Bone marrow (tissue), 2 donors: ENCODE measurements around the gene B3GNT7.
"Not testable (repeated sequence)": the region's sequence is repeated elsewhere in the genome, so short reads cannot be mapped to it uniquely, and the experiment has no call there.

Source experiments
- DNase-seq, 2 donors: peaks; one replicate each; lab custom pipeline; 2025; lab: John Stamatoyannopoulos, UW

The B3GNT7 gene

DNA sequence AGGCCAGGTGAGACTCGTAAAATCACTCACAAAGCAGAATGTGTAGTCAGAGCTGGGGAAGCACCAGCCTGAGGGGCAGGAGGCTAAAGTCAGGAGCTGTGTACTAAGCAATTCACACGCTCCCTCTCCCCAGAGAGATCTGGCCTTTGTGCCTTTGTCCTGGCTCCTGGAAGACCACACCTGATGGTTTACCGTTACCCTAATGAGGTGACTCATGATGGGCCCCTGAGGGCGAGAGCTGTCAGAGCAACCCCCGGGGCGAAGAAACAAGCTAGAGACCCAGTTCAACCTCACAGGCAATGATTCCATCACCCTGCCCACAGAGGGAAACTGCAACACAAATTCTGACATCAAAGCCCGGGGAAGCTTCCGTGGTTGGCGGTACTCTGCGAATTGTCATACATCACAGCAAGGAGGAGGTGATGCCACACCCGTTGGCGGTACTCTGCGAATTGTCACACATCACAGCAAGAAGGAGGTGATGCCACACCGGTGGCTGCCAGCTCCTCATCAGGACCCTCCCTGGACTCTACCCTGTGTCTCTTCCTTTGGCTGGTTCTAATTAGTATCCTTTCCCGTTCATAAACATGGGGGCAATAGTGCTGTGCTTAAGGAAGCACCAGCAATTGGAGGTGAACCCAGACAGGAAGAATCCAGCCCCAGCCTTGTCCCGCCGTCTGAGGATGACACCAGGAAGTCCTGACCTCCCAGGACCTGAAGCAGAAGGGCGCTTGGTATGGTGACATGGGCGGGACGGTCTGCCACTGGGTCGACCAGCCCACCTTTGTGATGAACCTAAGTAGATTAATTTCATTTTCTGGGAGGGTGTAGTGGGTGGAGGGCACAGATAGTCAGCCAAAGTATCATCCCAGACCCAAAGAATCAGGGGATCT is 30.5 kb downstream of the B3GNT7 start:
- no peak for DNase-seq

- no peak for DNase-seq
Observed at GRCh38 chr2:231427116-231427515, 31.6 kb downstream of the B3GNT7 start.

DNA sequence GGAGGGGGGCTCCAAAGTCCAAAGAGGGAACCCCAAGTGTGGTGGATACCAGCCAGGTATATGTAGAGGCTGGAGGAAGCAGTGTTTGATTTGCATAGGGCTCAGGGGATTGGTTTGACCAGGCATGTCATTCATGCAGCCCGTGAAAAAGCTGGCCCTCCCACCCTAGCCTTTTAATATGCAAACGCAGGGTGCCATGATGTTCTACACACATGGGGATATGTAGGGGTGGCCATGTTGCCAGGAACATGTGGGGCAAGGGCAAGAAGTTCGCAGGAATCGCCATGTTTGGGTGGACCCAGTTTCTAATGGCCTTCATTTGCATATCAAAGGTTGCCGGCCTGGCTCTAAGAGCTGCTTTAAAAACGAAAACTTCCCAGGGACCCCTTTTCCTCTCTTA is 33.6 kb downstream of the B3GNT7 start:
- DNase-seq = no peak

- no peak for DNase-seq
Observed at GRCh38 chr2:231429901-231430300, 34.4 kb downstream of the B3GNT7 start.

DNA sequence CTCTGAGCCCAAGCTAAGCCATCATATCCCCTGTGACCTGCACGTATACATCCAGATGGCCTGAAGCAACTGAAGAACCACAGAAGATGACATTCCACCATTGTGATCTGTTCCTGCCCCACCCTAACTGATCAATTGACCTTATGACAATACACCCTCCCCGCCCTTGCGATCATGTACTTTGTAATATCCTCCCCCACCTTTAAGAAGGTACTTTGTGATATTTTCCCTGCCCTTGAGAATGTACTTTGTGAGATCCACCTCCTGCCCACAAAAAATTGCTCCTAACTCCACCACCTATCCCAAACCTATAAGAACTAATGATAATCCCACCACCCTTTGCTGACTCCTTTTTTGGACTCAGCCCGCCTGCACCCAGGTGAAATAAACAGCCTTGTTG is 34.9 kb downstream of the B3GNT7 start:
- DNase-seq = not testable (repeated sequence)

DNA sequence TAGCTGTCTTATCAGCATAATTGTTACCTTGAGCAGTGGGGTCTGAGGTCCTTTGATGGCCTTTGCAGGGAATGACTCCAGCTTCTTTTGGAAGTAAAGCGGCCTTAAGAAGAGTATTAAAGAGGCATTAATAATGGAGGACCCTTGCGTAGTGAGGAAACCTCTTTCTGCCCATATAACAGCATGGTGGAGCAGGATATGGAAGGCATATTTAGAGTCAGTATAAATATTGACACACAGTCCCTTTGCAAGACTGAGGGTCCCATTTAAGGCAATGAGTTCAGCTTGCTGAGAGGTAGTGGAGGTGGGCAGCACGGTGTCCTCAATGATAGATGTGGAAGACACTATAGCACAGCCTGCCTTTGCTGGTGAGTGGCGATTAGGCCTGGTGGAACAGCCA is 36.1 kb downstream of the B3GNT7 start:
- no peak for DNase-seq

GRCh38 chr2:231433990-231434389 is 38.5 kb downstream of the B3GNT7 start:
- no peak for DNase-seq

DNA sequence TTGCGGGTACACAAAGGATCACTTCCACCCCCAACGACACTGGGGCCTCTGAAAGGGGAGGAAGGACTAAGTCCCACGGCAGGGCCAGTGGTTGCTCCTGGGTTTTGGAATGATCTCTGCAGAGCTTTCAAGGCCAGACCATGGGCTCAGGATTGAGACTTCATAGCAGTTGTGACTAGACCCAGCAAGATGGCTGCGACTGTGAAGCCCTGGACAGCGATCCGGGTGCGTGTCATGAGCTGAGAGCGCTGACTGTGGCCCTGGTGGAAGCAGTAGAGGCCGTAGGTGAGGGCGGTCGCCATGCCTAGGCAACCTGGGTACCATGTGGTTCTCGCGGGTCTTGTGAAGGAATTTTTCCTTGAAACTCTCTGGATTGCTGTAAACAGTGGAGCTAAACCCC is 41.4 kb downstream of the B3GNT7 start:
- DNase-seq = no peak

DNA sequence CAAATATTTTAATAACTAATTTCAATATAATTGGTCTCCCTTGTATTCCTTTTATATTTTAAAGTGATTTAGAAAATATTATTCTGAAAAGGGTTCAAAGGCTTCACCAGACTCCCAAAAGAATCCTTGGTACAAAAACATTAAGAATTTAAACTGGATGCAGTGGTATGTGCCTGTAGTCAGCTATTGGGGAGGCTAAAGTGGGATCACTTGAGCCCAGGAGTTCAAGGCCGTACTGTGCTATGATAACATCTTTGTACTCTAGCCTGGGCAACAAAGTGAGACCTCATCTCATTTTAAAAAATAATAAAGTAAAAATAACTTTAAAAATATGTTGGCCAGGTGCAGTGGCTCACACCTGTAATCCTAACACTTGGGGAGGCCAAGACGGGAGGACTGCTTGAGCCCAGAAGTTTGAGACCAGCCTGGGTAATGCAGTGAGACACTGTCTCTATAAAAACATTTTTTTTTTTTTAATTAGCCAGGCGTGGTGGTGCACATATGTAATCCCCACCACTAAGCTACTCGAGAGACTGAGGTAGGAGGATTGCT is 54.1 kb downstream of the B3GNT7 start:
- no peak for DNase-seq

DNA sequence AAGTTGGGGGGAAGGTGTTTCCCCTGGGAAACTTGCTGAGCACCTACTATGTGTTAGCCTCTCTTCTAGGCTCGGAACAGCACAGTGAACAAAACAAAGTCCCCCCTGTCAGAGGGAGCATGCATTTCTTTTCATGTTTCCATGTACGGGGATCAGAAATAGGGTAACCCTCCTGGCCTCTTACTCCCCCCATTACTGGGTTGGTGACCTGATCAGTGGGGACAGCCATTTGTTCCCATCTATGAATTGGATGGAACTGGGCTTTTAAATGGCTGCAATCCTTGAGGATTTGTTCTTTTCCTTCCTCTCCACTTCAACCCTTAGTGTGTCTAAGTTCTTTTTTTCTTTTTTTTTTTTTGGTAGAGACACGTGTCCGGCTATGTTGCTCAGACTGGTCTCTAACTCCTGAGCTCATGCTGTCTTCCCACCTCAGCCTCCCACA is 55.1 kb downstream of the B3GNT7 start:
- no peak for DNase-seq
